ENCODE measurements around the gene NRXN3.
"Not testable (repeated sequence)": the region's sequence is repeated elsewhere in the genome, so short reads cannot be mapped to it uniquely, and the experiment has no call there.

NRXN3 gene

DNA sequence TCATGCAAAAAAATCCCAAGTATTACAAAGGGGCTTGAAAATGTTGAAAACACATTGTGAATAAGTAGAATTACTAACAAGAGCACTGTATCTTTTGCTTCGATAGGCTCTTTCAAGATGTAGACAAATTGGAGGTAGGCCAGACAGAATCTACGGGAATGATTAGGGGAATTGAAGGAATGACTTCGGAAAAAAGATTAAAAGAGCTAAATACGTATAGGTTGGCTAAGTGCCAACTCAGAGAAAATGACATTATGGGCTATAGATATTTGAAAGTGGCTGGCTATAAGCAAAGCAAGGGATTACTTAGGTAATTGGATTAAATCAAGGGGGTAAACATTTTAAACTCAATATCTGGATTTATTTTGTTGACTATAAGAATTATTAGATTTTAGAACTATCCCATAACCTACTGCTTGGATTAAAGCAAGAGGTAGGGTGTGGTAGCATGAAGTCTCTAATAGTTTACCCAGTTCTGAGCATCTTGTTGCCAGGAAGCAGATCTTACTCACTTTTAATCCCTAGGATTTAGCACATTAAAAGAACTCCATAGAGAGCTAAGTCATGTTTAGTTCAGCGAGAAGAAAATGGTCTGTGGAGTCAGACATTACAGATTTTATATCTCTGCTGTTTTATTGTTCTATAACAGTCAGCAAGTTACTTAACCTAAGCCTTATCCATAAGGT lies 1551.4 kb downstream of the NRXN3 start:
- DNase-seq (ENCODE audit: low read depth, low spot score) = no peak

- no peak for DNase-seq (ENCODE audit: low read depth, low spot score)
Observed at GRCh38 chr14:79724934-79725717, 1555.0 kb downstream of the NRXN3 start.

GRCh38 chr14:79727900-79728299 lies 1557.7 kb downstream of the NRXN3 start:
- DNase-seq (ENCODE audit: low read depth, low spot score) = no peak

GRCh38 chr14:79728331-79728730 lies 1558.2 kb downstream of the NRXN3 start:
- DNase-seq (ENCODE audit: low read depth, low spot score) = no peak

- no peak for DNase-seq (ENCODE audit: low read depth, low spot score)
Observed at GRCh38 chr14:79729731-79730130, 1559.6 kb downstream of the NRXN3 start.

DNA sequence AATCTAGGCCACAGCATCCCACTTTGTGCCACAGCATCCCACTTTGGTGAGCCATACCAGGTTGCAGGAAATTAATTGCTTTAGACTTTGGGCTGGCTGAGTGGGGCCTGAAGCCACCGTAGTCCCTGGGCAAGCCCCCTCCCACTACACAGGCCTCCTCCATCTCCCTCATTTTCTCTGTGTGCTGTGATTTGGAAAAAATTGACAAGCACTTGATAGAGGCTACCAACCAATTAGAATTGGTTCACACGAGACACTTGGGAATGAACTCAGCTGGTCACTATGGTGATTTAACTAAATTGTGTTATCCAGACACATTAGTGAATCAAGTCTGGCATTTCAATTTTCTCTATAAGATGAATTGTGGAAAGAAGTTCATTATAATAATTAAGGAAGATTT lies 1560.0 kb downstream of the NRXN3 start:
- no peak for DNase-seq (ENCODE audit: low read depth, low spot score)

DNA sequence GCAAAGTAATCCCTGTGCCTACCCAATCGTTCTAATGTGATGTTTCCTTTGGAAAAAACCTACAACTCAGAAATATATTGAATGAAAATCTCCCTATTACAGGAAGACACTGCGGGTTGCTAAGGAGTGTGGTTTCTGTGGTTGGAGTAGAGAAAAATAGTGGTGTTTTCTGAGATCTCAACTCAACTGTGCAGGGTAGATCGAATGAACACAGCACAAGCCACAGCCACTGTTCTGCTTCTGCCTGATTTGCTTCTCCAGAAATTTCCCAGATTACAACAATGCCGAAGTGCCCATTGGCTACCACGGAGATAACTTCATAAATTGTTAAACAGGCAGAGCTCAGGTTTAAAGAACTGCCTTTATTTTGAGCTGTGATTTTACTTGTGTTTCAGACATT lies 1560.8 kb downstream of the NRXN3 start:
- no peak for DNase-seq (ENCODE audit: low read depth, low spot score)

DNA sequence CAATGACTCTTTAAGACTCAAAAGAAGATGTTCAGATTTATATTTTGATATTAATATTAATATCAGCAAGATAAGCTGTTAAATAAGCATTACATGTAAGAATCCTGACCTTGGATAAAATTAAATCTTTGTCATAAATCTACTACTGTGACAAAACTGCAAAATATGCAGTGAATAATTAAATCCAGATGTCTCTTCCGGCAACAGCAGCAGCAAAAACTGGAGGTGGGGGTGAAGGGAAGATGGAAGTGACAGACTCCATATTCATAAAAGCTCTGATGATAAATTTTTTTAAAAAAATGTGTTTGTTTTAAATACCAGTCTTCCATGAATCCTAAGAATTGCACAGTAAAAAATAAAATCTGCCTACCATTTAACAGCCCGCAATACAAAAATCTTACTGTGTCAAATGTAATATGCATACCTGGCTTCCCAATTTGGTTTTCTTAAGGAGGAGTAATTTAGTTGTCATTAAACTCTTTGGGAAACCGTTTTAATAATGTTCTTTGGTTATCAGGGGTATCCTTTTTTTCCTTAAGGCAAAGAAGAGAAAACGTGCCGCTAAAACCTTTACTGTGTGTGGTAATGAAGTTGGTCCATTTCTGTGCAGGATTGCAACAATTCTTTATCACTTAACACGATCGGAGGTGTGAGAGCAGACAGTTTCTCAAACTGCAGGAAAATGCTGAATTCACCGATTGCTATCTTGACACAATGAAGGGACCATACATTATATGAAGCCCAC lies 1562.9 kb downstream of the NRXN3 start:
- DNase-seq (ENCODE audit: low read depth, low spot score) = no peak

GRCh38 chr14:79734151-79734550 lies 1564.0 kb downstream of the NRXN3 start:
- no peak for DNase-seq (ENCODE audit: low read depth, low spot score)

DNA sequence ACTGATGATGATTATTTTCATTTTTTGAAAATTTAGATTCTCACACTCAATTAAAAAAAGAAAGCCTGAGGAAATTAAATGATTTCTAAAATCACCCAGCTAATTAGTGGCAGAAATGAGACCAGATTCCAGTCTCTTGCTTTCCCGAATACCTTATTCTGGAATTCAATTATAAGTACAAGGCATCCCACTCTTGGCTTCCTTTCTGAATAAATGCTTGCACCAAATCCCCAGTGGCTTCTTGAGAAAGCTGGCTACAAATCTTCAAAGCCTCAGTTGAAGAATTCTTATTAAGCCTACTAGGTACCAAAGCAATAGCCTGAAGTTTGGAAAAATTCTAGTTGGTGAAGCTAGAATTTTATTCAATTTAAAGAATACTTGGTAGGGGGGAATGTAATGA lies 1564.5 kb downstream of the NRXN3 start:
- DNase-seq (ENCODE audit: low read depth, low spot score) = no peak

DNA sequence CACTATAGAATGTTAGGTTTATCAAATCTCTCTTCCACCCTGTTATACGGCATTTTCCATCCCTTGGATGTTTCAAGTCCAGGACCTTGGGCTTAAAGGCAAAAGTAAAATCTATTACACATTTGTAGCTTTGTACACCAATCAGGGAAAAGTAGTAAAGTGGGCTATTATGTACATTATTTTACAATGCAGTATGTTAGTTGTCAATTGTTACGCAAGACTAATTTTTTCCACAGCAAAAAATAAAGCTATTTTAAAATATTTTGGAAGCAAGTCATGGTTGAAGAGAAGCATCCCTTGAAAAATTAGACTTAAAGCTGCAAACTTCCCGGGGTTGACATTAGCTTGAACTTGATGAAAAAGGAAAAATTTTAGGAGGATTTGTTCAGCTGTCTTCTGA lies 1564.9 kb downstream of the NRXN3 start:
- DNase-seq (ENCODE audit: low read depth, low spot score) = no peak

- no peak for DNase-seq (ENCODE audit: low read depth, low spot score)
Observed at GRCh38 chr14:79740066-79740601, 1570.0 kb downstream of the NRXN3 start.

GRCh38 chr14:79742142-79742541 lies 1572.0 kb downstream of the NRXN3 start:
- DNase-seq (ENCODE audit: low read depth, low spot score) = no peak

- DNase-seq (ENCODE audit: low read depth, low spot score) = no peak
Observed at GRCh38 chr14:79745046-79745445, 1574.9 kb downstream of the NRXN3 start.

DNA sequence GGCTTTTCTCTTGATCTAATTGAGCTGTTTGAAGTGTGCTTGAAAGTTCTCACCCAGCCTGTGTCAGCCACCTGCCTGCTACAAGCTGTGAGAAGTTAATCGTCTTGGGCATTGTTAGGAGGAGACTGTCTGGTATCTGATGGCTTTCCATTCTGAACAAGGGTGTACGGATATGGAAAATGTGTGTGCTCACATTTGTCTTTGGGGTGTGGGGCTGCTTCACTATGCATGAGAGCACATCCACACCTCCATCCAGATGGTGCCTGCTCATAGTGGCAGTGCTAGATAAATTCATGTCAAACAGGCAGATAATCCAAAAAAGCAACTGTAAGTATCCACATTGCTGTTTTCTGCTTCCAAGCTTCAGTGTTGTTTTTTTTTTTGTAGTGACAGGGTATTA lies 1578.9 kb downstream of the NRXN3 start:
- no peak for DNase-seq (ENCODE audit: low read depth, low spot score)

DNA sequence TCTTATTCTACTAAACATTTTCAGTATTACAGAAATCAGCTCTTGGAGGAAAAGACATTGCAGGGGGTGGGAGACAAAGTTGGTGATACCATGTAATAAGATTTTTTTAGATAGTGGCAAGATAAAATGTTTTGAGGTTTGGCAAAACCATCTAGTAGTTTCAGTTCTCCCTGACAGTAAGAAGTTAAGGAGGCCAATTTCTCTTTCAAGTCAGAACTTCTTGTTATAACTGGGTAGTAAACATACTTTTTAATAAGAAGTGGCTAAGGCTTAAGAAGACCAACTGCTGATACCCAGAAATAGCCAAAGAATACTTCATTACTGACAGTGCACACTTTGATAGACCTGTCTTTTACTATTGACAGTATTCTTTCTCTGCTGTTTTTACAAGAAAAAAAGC lies 1588.8 kb downstream of the NRXN3 start:
- no peak for DNase-seq (ENCODE audit: low read depth, low spot score)

DNA sequence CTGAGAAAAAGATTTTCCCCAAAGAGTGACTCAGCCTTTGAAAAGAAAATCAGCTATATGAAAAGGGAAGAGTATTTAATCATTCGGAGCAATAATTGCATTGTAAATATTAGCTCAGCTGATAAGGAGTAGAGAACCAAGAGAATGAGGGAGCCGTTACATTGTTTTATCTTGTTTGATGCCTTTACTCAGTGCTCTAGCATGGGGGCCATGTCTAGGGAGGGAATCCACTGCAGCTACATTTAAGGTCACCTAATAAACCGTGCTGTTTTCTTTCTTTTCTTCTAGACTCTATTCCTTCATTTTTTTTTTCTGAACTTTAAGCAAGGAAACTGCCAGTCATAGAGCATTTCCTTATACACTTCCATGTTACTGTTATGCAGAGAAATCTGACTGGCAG lies 1594.2 kb downstream of the NRXN3 start:
- no peak for DNase-seq (ENCODE audit: low read depth, low spot score)

- no peak for DNase-seq (ENCODE audit: low read depth, low spot score)
Observed at GRCh38 chr14:79766511-79766910, 1596.3 kb downstream of the NRXN3 start.

- DNase-seq (ENCODE audit: low read depth, low spot score) = no peak
Observed at GRCh38 chr14:79767251-79767650, 1597.1 kb downstream of the NRXN3 start.

- DNase-seq (ENCODE audit: low read depth, low spot score) = not testable (repeated sequence)
Observed at GRCh38 chr14:79767721-79768120, 1597.5 kb downstream of the NRXN3 start.

DNA sequence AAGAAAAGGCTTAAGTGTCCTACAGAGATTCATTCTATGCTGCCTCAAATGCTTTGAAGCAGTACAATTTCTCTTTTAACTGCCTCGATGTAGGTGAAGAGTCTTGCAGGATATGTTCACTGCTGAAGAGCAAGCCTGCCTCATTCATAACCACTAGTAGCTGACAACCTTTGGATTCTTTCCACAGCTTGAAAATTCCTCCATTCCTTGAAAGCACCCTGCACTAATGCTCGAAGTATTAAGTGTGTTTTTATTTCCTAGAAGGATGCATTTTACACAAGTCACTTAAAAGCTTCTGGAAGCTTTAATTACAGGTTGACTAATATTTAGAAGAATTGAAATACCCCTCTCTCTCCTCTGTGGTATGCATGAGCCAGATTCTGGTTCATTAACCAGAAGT lies 1611.7 kb downstream of the NRXN3 start:
- no peak for DNase-seq (ENCODE audit: low read depth, low spot score)

DNA sequence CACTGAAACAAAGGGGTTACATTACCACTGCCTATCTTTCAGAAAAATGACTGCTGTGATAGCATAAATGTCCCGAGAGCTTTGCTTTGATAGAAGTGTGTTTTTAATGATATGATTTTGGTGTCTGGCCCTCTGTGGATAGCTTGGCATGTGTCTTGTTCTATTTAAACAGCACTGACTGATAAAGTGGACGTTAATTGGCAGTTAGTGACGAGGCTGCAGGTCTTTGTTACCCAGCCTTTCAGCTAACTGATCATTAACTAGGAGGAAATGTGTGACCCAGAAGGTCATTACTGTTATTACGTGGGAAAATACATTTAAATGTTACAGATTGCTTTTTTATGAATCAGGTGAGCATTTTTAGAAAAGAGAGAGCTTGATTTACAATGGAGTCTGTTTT lies 1612.9 kb downstream of the NRXN3 start:
- no peak for DNase-seq (ENCODE audit: low read depth, low spot score)

Data from ELF-1 (cell line).